ENCODE data around the gene SMPD2. TPM values are rescaled to one million over a fixed set of nuclear protein-coding genes. Genes with fewer than 3 reads are reported as not detected.

Gene SMPD2, protein sequence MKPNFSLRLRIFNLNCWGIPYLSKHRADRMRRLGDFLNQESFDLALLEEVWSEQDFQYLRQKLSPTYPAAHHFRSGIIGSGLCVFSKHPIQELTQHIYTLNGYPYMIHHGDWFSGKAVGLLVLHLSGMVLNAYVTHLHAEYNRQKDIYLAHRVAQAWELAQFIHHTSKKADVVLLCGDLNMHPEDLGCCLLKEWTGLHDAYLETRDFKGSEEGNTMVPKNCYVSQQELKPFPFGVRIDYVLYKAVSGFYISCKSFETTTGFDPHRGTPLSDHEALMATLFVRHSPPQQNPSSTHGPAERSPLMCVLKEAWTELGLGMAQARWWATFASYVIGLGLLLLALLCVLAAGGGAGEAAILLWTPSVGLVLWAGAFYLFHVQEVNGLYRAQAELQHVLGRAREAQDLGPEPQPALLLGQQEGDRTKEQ
- 1 to 10 TPM; 3.9 to 7.7 (median 5.9) TPM for total RNA-seq

DNA sequence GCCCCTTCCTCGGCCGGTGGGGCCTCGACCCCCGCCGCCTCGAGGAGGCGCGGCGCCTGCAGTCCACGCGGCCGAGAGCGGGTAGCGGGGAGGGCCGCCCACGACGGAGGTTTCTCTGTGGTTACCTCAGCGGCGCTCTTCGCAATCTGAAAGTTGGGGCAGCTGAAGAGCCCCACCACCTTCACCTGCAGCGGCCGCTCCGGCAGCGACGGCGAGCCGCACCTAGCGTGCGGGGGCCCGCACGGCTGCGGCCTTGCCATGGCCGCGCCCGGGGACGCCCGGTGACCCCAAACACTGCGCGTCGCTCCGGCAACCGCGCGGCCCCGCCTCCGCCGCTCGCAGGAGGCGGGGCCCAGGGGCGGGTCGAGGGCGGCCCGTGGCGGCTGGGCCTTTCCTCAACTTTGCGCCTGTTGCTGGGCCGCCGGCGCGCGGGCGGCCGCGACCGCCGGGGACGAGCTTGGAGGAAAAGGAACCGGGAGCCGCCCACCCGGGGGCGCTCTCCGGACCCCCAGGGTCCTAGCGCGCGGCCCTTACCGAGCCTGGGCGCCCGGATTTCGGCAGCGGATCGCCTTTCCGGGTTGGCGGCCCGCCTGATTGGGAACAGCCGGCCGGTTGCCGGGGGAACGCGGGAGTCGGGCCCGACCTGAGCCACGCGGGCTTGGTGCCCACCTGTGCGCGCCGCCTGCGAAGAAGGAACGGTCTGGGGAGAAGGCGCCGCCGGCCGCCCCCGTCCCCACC is at the start of gene SMPD2, which contains the start of gene PPIL6:
Gene SMPD2, plus strand, starts transcription at position 394 of the 738 bp plus-strand sequence. CDS start 398 bp downstream, outside the sequence.
Gene PPIL6, minus strand, starts transcription at position 298 of the 738 bp plus-strand sequence. Its CDS starts 38 bp downstream, at position 260.
- H3K27ac ChIP-seq, result peak within 1 kb of the TSS; percentile 74 to 89 (median 83)
- intact Hi-C loops (cut with DNase I; ENCODE audit: low total_unique reads), result loop anchor here (1.0 to 5.0 kb wide), 3 partner anchors 43 to 343 kb away; partner anchors contain the start of genes CEP57L1 and ZBTB24
- H3K4me1 ChIP-seq, result peaks cover 10 to 15% of the 10 kb centered on the region in 2 donors
- H3K36me3 ChIP-seq, result peaks cover 0 to 4% of the 10 kb centered on the region in 2 donors
- TF ChIP-seq POLR2A (IDR thresholded peaks at IDR 0.05) (peak; percentile 36 to 62), CTCF (IDR thresholded peaks at IDR 0.05 in 4 of 5, conservative IDR thresholded peaks at IDR 0.05 in 1 of 5) (peak in 2 of 5 experiments; percentile 36 to 40)
- H3K9me3 ChIP-seq, result no peaks in the 10 kb centered on the region
- H3K4me3 ChIP-seq, result peak within 1 kb of the TSS; percentile 73 to 96 (median 87)
- ATAC-seq, result peak; percentile 90 to 92
- in situ Hi-C loops (cut with MboI; ENCODE audit: low sequenced_read_pairs in 4 of 4), result no loop called here
- DNase-seq, result peak; percentile 69 to 85
- no peaks in the 10 kb centered on the region for H3K27me3 ChIP-seq

DNA sequence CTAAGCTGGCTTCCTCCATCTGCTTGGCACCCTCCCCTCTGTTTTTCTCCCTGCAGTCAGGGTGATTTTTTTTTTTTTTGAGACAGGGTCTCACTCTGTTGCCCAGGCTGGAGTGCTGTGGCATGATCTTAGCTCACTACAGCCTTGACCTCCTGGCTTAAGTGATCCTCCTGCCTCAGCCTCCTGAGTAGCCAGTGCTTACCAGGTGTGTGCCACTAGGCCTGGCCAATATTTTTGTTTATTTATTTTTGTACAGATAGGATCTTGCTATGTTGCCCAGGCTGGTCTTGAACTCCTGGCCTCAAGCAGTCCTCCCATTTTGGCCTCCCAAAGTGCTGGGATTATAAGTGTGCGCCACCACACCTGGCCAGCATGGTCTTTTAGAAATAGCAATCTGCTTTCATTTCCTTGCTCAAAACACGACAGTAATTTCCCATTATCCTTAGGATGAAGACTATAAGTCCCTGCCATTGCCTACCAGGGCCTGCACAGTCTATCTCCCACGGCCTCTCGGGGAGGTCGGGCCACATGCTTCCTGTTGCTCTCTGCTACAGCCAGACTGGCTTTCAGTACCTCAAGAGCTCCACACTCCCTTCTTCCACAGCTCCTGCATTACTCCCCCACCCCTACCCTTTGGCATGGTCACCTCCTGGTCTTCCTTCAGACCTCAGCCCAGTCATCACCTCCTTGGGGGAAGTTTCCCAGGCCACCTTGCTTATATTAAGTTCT is 47.2 kb upstream of the SMPD2 start:
- in situ Hi-C loops (cut with MboI; ENCODE audit: low sequenced_read_pairs in 4 of 4), result no loop called here
- Histone ChIP-seq H3K4me3 (no peak overlapping the region), H3K4me1 (peaks cover 5 to 12% of the 10 kb centered on the region in 2 donors), H3K27me3 (no peaks in the 10 kb centered on the region), H3K9me3 (no peaks in the 10 kb centered on the region), H3K36me3 (no peaks in the 10 kb centered on the region), H3K27ac (no peak overlapping the region)
- intact Hi-C loops (cut with DNase I; ENCODE audit: low total_unique reads), result no loop called here
- DNase-seq (no peak), ATAC-seq (no peak)
- TF ChIP-seq CTCF (IDR thresholded peaks at IDR 0.05 in 4 of 5, conservative IDR thresholded peaks at IDR 0.05 in 1 of 5) (no peak), POLR2A (IDR thresholded peaks at IDR 0.05) (no peak)

DNA sequence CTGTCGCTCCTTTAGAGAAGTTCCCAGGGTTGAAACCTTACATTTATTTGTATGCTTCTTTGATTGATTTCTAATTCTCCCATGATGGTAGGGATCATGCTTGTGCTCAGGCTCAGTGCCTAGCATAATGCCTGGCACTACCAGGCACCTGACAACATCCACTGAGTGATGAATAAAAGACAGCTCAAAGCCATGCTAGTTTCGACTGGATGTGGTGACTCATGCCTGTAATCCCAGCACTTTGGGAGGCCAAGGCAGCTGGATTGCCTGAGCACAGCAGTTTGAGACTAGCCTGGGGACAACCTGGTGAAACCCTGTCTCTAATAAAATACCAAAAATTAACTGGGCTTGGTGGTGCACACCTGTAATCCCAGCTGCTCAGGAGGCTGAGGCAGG is 46.6 kb upstream of the SMPD2 start:
- ATAC-seq, result no peak

More for the DNA sequence above, 46.6 kb upstream of the SMPD2 start:
- no peak for DNase-seq
- TF ChIP-seq CTCF (IDR thresholded peaks at IDR 0.05 in 4 of 5, conservative IDR thresholded peaks at IDR 0.05 in 1 of 5) (no peak), POLR2A (IDR thresholded peaks at IDR 0.05) (no peak)
- intact Hi-C loops (cut with DNase I; ENCODE audit: low total_unique reads) (no loop called here), in situ Hi-C loops (cut with MboI; ENCODE audit: low sequenced_read_pairs in 4 of 4) (no loop called here)
- Histone ChIP-seq H3K36me3 (no peaks in the 10 kb centered on the region), H3K27me3 (no peaks in the 10 kb centered on the region), H3K4me3 (no peak overlapping the region), H3K9me3 (no peaks in the 10 kb centered on the region), H3K4me1 (peaks cover 5 to 12% of the 10 kb centered on the region in 2 donors), H3K27ac (no peak overlapping the region)

Measured in gastrocnemius medialis (tissue), 4 donors.